Uterus (tissue), 4 donors: ENCODE data around the gene BLCAP. TPM values are rescaled to one million over a fixed set of nuclear protein-coding genes. Genes with fewer than 3 reads are reported as not detected.
"Not testable (repeated sequence)": the region's sequence is repeated elsewhere in the genome, so short reads cannot be mapped to it uniquely, and the experiment has no call there.

Experiments
- DNase-seq, 2 donors: peaks; one replicate each; pipeline ENCODE4 v3.0.0-alpha.2; 2019 to 2020
- H3K27ac ChIP-seq, 2 donors: fragments of 200-600 bp; sonication (generic); 1 replicate in 1 of 2; 2 replicates in 1 of 2; pipeline ENCODE4 v1.5.1; 2016 to 2018
- H3K27me3 ChIP-seq, 2 donors: fragments of 200-600 bp; sonication (generic); one replicate each; pipeline ENCODE4 v1.5.1; 2018 to 2019; ENCODE audit warnings: control low read depth in 1 of 2
- H3K36me3 ChIP-seq, 2 donors: fragments of 200-600 bp; sonication (generic); one replicate each; pipeline ENCODE4 v1.5.1; 2019; ENCODE audit warnings: control low read depth in 1 of 2
- H3K4me1 ChIP-seq, 2 donors: fragments of 200-600 bp; sonication (generic); one replicate each; pipeline ENCODE4 v1.5.1; 2018 to 2019; ENCODE audit warnings: control low read depth in 1 of 2
- H3K4me3 ChIP-seq, 2 donors: fragments of 200-600 bp; sonication (generic); 1 replicate in 1 of 2; 2 replicates in 1 of 2; pipeline ENCODE4 v1.5.1; 2018 to 2019; ENCODE audit warnings: mild to moderate bottlenecking in 1 of 2
- H3K9me3 ChIP-seq, 2 donors: fragments of 200-600 bp; sonication (generic); one replicate each; pipeline ENCODE4 v1.5.1; 2019; ENCODE audit warnings: control low read depth in 1 of 2
- POLR2A ChIP-seq, 2 donors: fragments of 450-650 bp; IDR thresholded peaks; one replicate each; pipeline ENCODE4 v1.6.1; 2016; ENCODE audit warnings: antibody characterized with exemption in 2 of 2, mild to moderate bottlenecking in 1 of 2, moderate library complexity in 1 of 2
- intact Hi-C: fragments of 100-400 bp; cut with DNase I; formaldehyde crosslinking; loops from one replicate; pipeline ENCODE4 v1.15.1; 2023; ENCODE audit warnings: low total_unique reads
- total RNA-seq, 4 donors: library from RNA; depleted of rRNA in 3 of 4; stranded (reverse); fragments of >200 nt in 3 of 4; gene quantifications; one replicate each; pipeline versions ENCODE4 v1.1.0 to v1.2.4, GENCODE V29; 2014 to 2023
- TF ChIP-seq, protein P1 (sequence below), 4 experiments: fragments of 200-600 bp in 2 of 4; fragments of 450-650 bp in 2 of 4; sonication (generic) in 2 of 4; IDR thresholded peaks; one replicate each; pipeline ENCODE4 v1.5.1; 2016 to 2019; ENCODE audit warnings: antibody characterized with exemption in 4 of 4, mild to moderate bottlenecking in 2 of 4, moderate library complexity in 1 of 4
- donor health status: DM: yes; HTN: yes; CAD: no.

BLCAP gene
- total RNA-seq, 4 donors from 2014 or later: 16.4 to 62.9 (median 37.7) TPM

GRCh38 chr20:37492096-37492625 lies 35.5 kb downstream of the BLCAP start:
- H3K36me3 ChIP-seq: no peaks in the 10 kb centered on the region
- H3K27me3 ChIP-seq: no peaks in the 10 kb centered on the region
- H3K27ac ChIP-seq: no peak overlapping the region
- no peak for DNase-seq
- H3K4me3 ChIP-seq: no peak overlapping the region
- intact Hi-C loops: no loop called here
- no peak for TF ChIP-seq POLR2A (IDR thresholded peaks at IDR 0.05)
- TF ChIP-seq, protein P1, sequence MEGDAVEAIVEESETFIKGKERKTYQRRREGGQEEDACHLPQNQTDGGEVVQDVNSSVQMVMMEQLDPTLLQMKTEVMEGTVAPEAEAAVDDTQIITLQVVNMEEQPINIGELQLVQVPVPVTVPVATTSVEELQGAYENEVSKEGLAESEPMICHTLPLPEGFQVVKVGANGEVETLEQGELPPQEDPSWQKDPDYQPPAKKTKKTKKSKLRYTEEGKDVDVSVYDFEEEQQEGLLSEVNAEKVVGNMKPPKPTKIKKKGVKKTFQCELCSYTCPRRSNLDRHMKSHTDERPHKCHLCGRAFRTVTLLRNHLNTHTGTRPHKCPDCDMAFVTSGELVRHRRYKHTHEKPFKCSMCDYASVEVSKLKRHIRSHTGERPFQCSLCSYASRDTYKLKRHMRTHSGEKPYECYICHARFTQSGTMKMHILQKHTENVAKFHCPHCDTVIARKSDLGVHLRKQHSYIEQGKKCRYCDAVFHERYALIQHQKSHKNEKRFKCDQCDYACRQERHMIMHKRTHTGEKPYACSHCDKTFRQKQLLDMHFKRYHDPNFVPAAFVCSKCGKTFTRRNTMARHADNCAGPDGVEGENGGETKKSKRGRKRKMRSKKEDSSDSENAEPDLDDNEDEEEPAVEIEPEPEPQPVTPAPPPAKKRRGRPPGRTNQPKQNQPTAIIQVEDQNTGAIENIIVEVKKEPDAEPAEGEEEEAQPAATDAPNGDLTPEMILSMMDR (IDR thresholded peaks at IDR 0.05): no peak
- no peaks in the 10 kb centered on the region for H3K9me3 ChIP-seq
- no peaks in the 10 kb centered on the region for H3K4me1 ChIP-seq

DNA sequence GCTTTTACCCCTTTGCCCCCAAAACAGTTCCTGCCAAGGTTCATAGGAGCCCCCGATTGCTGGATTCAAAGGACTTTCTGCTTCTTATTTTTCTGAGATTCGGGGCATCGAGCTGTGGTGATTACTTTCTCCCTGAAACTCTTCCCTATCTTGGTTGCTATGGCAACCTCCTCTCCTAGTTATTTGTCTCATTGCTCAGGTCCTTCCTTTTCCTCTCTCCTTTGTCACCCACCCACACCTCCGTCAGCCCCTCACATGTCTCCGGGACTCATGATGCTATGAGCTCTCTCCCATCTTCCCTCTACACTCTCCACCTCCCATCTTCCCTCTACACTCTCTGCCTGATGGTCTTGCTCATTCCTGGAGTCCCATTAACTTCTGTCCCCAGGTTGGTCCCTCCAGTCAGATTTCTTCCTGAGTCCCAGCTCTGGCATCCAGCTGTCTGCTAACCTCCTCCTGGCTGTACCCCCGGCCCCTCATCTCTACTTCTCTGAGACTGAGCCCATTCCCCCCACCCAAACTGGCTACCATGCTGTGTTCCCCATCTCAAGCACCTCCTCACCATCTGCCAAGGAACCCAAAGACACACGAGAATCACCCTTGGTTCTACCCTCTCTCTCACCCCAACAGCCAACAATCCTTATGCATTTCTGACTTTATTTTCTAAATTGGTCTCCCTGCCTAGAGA lies 36.9 kb downstream of the BLCAP start:
- TF ChIP-seq, protein P1 (IDR thresholded peaks at IDR 0.05): no peak
- TF ChIP-seq POLR2A (IDR thresholded peaks at IDR 0.05): no peak
- Histone ChIP-seq H3K36me3 (no peaks in the 10 kb centered on the region), H3K27ac (no peak overlapping the region), H3K9me3 (no peaks in the 10 kb centered on the region), H3K27me3 (no peaks in the 10 kb centered on the region), H3K4me3 (no peak overlapping the region), H3K4me1 (no peaks in the 10 kb centered on the region)
- no peak for DNase-seq
- intact Hi-C loops: no loop called here

DNA sequence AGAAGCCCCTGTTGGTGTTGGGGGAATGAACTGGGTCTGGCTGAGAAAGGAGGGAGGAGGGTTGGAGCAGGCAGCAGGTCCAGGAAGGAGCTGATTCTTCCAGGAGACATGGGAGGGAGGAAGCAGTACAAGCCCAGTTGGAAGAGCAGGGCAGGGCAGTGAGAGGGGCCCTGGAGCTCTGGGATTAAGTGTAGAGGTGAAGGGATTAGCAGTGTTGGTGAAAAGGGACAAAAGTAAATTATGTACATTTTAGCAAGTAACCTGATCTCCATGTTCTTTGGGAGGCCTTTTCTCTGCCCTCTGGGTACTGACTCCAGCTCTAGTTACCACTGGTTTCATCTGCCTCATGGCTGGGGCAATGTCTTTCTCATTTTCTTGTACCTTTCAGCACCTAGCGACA lies 41.5 kb downstream of the BLCAP start:
- H3K36me3 ChIP-seq, H3K9me3 ChIP-seq, intact Hi-C loops, DNase-seq, H3K4me3 ChIP-seq, H3K27ac ChIP-seq, H3K4me1 ChIP-seq, H3K27me3 ChIP-seq: not testable (repeated sequence)

GRCh38 chr20:37484331-37484730 lies 43.3 kb downstream of the BLCAP start:
- Histone ChIP-seq H3K27ac (no peak overlapping the region), H3K4me3 (no peak overlapping the region), H3K9me3 (no peaks in the 10 kb centered on the region), H3K4me1 (no peaks in the 10 kb centered on the region), H3K27me3 (no peaks in the 10 kb centered on the region), H3K36me3 (no peaks in the 10 kb centered on the region)
- TF ChIP-seq POLR2A (IDR thresholded peaks at IDR 0.05): no peak
- TF ChIP-seq, protein P1 (IDR thresholded peaks at IDR 0.05): no peak
- no peak for DNase-seq
- intact Hi-C loops: no loop called here

DNA sequence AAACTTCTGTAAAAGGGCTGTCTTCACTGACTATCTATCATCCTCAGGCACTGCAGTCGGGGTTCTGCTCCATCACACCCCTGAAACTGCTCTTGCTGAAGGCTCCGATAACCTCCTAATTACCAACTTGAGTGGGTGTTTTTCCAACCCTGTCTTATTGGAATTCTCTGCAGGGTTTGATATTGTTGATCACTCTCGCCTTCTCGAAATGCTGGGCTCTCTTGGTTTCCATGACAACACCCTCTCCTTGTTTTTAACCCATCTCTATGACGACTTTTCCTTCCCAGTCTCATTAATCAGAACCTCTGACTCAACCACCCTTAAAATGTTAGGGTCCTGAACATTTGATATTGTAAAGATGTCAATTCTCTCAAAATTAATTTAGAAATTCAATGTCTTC lies 46.1 kb downstream of the BLCAP start:
- no peaks in the 10 kb centered on the region for H3K27me3 ChIP-seq
- intact Hi-C loops: no loop called here

More for the DNA sequence above, 46.1 kb downstream of the BLCAP start:
- Histone ChIP-seq H3K4me1 (no peaks in the 10 kb centered on the region), H3K9me3 (no peaks in the 10 kb centered on the region), H3K4me3 (no peak overlapping the region), H3K36me3 (no peaks in the 10 kb centered on the region), H3K27ac (no peak overlapping the region)
- TF ChIP-seq POLR2A (IDR thresholded peaks at IDR 0.05): no peak
- TF ChIP-seq, protein P1 (IDR thresholded peaks at IDR 0.05): no peak
- DNase-seq: no peak
